Measurements from ENCODE around the gene AUTS2. TPM values are rescaled to one million over a fixed set of nuclear protein-coding genes. Genes with fewer than 3 reads are reported as not detected.

The AUTS2 gene
- total and polyA plus RNA-seq, 2 of the 8 experiments (the other 6 are each of a cell fraction or from before 2014, with no cell fraction given): 25.9 to 101 TPM

- Histone ChIP-seq H3K4me3 (ENCODE audit: extremely low read depth in 1 of 4, insufficient read depth in 2 of 4, low read depth in 3 of 4, low read length in 4 of 4) (no peak overlapping the region), H4K20me1 (replicated peaks in 1 of 2; ENCODE audit: control insufficient read depth in 1 of 2, insufficient read depth in 2 of 2, low read length in 2 of 2) (no peaks in the 10 kb centered on the region), H3K23ac (ENCODE audit: insufficient read length) (no peak overlapping the region), H2BK15ac (ENCODE audit: low read length) (no peak overlapping the region), H3K9ac (replicated peaks in 1 of 4; ENCODE audit: extremely low read depth in 1 of 4, low read depth in 3 of 4, low read length in 3 of 4) (no peak overlapping the region), H3K23me2 (ENCODE audit: low read depth, low read length) (no peaks in the 10 kb centered on the region), H2BK20ac (ENCODE audit: low read length) (no peak overlapping the region), H3K4me2 (ENCODE audit: insufficient read depth in 1 of 2, low read depth in 2 of 2, low read length in 2 of 2) (no peak overlapping the region), H3K79me2 (ENCODE audit: control insufficient read depth in 1 of 2, insufficient read depth in 2 of 2, low read length in 2 of 2) (no peaks in the 10 kb centered on the region), H4K5ac (ENCODE audit: insufficient read length, low read depth, low read length) (no peak overlapping the region), H3K27me3 (replicated peaks in 1 of 4; ENCODE audit: control insufficient read depth in 3 of 4, extremely low read depth in 1 of 4, insufficient read depth in 3 of 4, low read length in 3 of 4) (no peaks in the 10 kb centered on the region; a peak in 1 of 7 replicates), H3K4ac (replicated peaks; ENCODE audit: insufficient read length, low read depth, low read length) (no peak overlapping the region), H3K14ac (ENCODE audit: insufficient read length) (no peak overlapping the region), H3K27ac (ENCODE audit: low read depth, low read length) (no peak overlapping the region), H3K9me3 (ENCODE audit: insufficient read depth in 2 of 2, low read depth in 1 of 2, low read length in 1 of 2) (0 out of 4 replicates have a peak, but pooled peaks cover 0 to under 1% of the 10 kb centered on the region in 2 experiments), H2AFZ (ENCODE audit: low read length) (no peak overlapping the region), H3K79me1 (ENCODE audit: low read depth, low read length) (no peaks in the 10 kb centered on the region; the same call in 1 of the 2 replicates), H2BK12ac (ENCODE audit: low read depth, low read length) (no peak overlapping the region), H3K18ac (ENCODE audit: extremely low read depth, low read length) (no peak overlapping the region), H4K8ac (ENCODE audit: extremely low read depth, insufficient read depth, low read length) (no peak overlapping the region), H3K4me1 (replicated peaks in 1 of 4; ENCODE audit: control insufficient read depth in 3 of 4, insufficient read depth in 4 of 4, low read length in 3 of 4) (peaks cover 0 to 3% (median 0%) of the 10 kb centered on the region in 4 experiments; a peak in 1 of 7 replicates), H2BK120ac (replicated peaks; ENCODE audit: low read depth, low read length) (no peak overlapping the region), H3K56ac (replicated peaks; ENCODE audit: insufficient read length, low read depth, low read length) (no peak overlapping the region), H2AK5ac (ENCODE audit: low read depth, low read length) (no peak overlapping the region), H2BK5ac (ENCODE audit: low read depth, low read length) (no peak overlapping the region), H3K36me3 (ENCODE audit: control insufficient read depth in 2 of 4, insufficient read depth in 4 of 4, low read length in 3 of 4) (no peaks in the 10 kb centered on the region), H4K91ac (replicated peaks; ENCODE audit: insufficient read length, low read length) (no peak overlapping the region)
- 88% methylated on average over 7 of the region's 7 CpGs; no CpG with 5 or more reads in 1 of the 2 experiments for WGBS, 2 experiments (ENCODE audit: extremely low coverage in 1 of 2, insufficient coverage in 1 of 2, insufficient read length in 1 of 2, insufficient replicate concordance in 2 of 2, low coverage in 1 of 2, low lambda C conversion rate in 2 of 2, missing lambda C conversion rate in 1 of 2)
- POLR2A ChIA-PET (ENCODE audit: partially characterized antibody): no interaction called here
- no peak for FAIRE-seq
- DNase-seq (ENCODE audit: low read depth in 1 of 2, low spot score in 2 of 2): no peak
- TF ChIP-seq SAP30 (IDR thresholded peaks at IDR 0.05; ENCODE audit: insufficient read depth, insufficient replicate concordance, low read length) (no peak), SIN3A (conservative IDR thresholded peaks at IDR 0.05 in 1 of 2, IDR thresholded peaks at IDR 0.05 in 1 of 2; ENCODE audit: low read depth in 1 of 2, low read length in 2 of 2) (no peak), CHD1 (IDR thresholded peaks at IDR 0.05; ENCODE audit: low read depth, low read length) (no peak), SP1 (IDR thresholded peaks at IDR 0.05; ENCODE audit: low read depth, low read length) (no peak)
- CTCF ChIA-PET (ENCODE audit: partially characterized antibody): interaction anchor here (0.7 kb wide), 1 partner anchor 9 kb away, joined by 3 read pairs; no protein-coding TSS in a partner anchor
These were observed 192.9 kb downstream of the AUTS2 start for GRCh38 chr7:69790977-69791724.
